SK-N-SH (cell line): ENCODE data around the gene CNOT1. TPM values are rescaled to one million over a fixed set of nuclear protein-coding genes. Genes with fewer than 3 reads are reported as not detected.

ENCODE experiments used
- CTCF ChIA-PET: fragments of 300-600, 350-600 bp; formaldehyde crosslinking; extraction: SDS; loops from one replicate; lab custom pipeline; 2021; lab: Yijun Ruan, JAX
- POLR2A ChIA-PET: fragments of 350-600 bp; sonication (Branson Sonifier 250); formaldehyde crosslinking; extraction: SDS; loops from one replicate; lab custom pipeline; 2020; ENCODE audit warnings: antibody characterized with exemption, inconsistent platforms; lab: Yijun Ruan, JAX
- DNase-seq: peaks from one replicate; pipeline ENCODE4 v3.0.0; 2012
- H2AFZ ChIP-seq: fragments of 200-600 bp; sonication (generic); 2 replicates; pipeline ENCODE4 v1.8.1; 2016; ENCODE audit warnings: antibody characterized with exemption, mild to moderate bottlenecking, low read depth
- H3F3A ChIP-seq: fragments of 200-600 bp; sonication (generic); replicated peaks from 2 replicates; pipeline ENCODE3; 2016; ENCODE audit warnings: antibody characterized with exemption, mild to moderate bottlenecking; ENCODE audit not compliant: insufficient read depth
- H3K27ac ChIP-seq, 2 experiments: fragments of 200-500 bp in 1 of 2; fragments of 200-600 bp in 1 of 2; sonication (Bioruptor generic) in 1 of 2; sonication (generic), shearing (Covaris generic) in 1 of 2; 2 replicates each; pipeline versions ENCODE4 v1.5.1 to v1.6.1; 2014 to 2016; ENCODE audit warnings: low read depth in 2 of 2, inconsistent platforms in 1 of 2, low read length in 1 of 2, mild to moderate bottlenecking in 1 of 2, mixed read lengths in 1 of 2
- H3K27me3 ChIP-seq: fragments of 200-600 bp; sonication (generic), shearing (Covaris generic); 2 replicates; pipeline ENCODE4 v1.6.1; 2016; ENCODE audit warnings: mixed run types; ENCODE audit not compliant: insufficient read depth
- H3K36me3 ChIP-seq, 2 experiments: fragments of 200-500 bp in 1 of 2; fragments of 200-600 bp in 1 of 2; sonication (Bioruptor generic) in 1 of 2; sonication (generic) in 1 of 2; replicated peaks in 1 of 2; 2 replicates each; pipeline versions ENCODE3 to v1.5.1; 2014 to 2016; ENCODE audit warnings: low read length in 1 of 2, mild to moderate bottlenecking in 1 of 2; ENCODE audit not compliant: insufficient read depth in 2 of 2, control insufficient read depth in 1 of 2
- H3K4me1 ChIP-seq, 2 experiments: fragments of 200-500 bp in 1 of 2; fragments of 200-600 bp in 1 of 2; sonication (Bioruptor generic) in 1 of 2; sonication (generic), shearing (Covaris generic) in 1 of 2; 2 replicates each; pipeline versions ENCODE4 v1.5.1 to v1.6.1; 2014 to 2016; ENCODE audit warnings: low read depth in 1 of 2, low read length in 1 of 2, mixed run types in 1 of 2; ENCODE audit not compliant: insufficient read depth in 2 of 2, control insufficient read depth in 1 of 2
- H3K4me2 ChIP-seq: fragments of 200-600 bp; sonication (generic), shearing (Covaris generic); 2 replicates; pipeline ENCODE4 v1.6.1; 2017; ENCODE audit warnings: mixed run types
- H3K4me3 ChIP-seq, 2 experiments: fragments of 200-500 bp in 1 of 2; fragments of 200-600 bp in 1 of 2; sonication (Bioruptor generic) in 1 of 2; sonication (generic), shearing (Covaris generic) in 1 of 2; 2 replicates each; pipeline versions ENCODE4 v1.5.1 to v1.8.1; 2014 to 2016; ENCODE audit warnings: low read depth in 2 of 2, inconsistent platforms in 1 of 2, low read length in 1 of 2, mild to moderate bottlenecking in 1 of 2, mixed read lengths in 1 of 2, moderate library complexity in 1 of 2
- H3K79me2 ChIP-seq: fragments of 200-600 bp; sonication (generic); 2 replicates; pipeline ENCODE4 v1.8.1; 2017; ENCODE audit warnings: mild to moderate bottlenecking; ENCODE audit not compliant: insufficient read depth
- H3K9ac ChIP-seq: fragments of 200-600 bp; sonication (generic); 2 replicates; pipeline ENCODE4 v1.6.1; 2017; ENCODE audit warnings: mixed run types
- H3K9me2 ChIP-seq: fragments of 200-600 bp; sonication (generic); 2 replicates; pipeline ENCODE4 v1.6.1; 2017; ENCODE audit warnings: mixed run types
- H3K9me3 ChIP-seq: fragments of 200-600 bp; sonication (generic); 2 replicates; pipeline ENCODE4 v1.6.1; 2017; ENCODE audit warnings: mixed run types, mild to moderate bottlenecking, moderate library complexity
- H4K20me1 ChIP-seq: fragments of 200-600 bp; sonication (generic); 2 replicates; pipeline ENCODE4 v1.6.1; 2017; ENCODE audit warnings: mild to moderate bottlenecking, mixed run types; ENCODE audit not compliant: insufficient read depth
- CHD2 ChIP-seq: fragments of 150-350 bp; IDR thresholded peaks from 2 replicates; pipeline ENCODE4 v1.6.1; 2018; ENCODE audit warnings: low read length; ENCODE audit not compliant: partially characterized antibody
- EP300 ChIP-seq, 2 experiments: IDR thresholded peaks; 2 replicates each; pipeline versions ENCODE4 v1.4.0 to v1.6.1; 2012; ENCODE audit warnings: borderline replicate concordance in 1 of 2, low read depth in 1 of 2, low read length in 1 of 2
- GATA2 ChIP-seq: sonication (generic); formaldehyde crosslinking; IDR thresholded peaks from 2 replicates; pipeline ENCODE4 v1.5.0; 2020; ENCODE audit warnings: mild to moderate bottlenecking, missing genetic modification reagents
- IRF3 ChIP-seq: fragments of 150-350 bp; IDR thresholded peaks from 2 replicates; pipeline ENCODE4 v1.6.1; 2016; ENCODE audit warnings: mild to moderate bottlenecking, low read depth, low read length
- JUND ChIP-seq: IDR thresholded peaks from 2 replicates; pipeline ENCODE4 v1.4.0; 2012
- MEF2A ChIP-seq: IDR thresholded peaks from 2 replicates; pipeline ENCODE4 v1.4.0; 2012; ENCODE audit warnings: low read depth, borderline replicate concordance
- MXI1 ChIP-seq: IDR thresholded peaks from 2 replicates; pipeline ENCODE4 v1.6.1; 2012; ENCODE audit warnings: mild to moderate bottlenecking, low read depth, low read length, improper control_type of control experiment
- NFIC ChIP-seq: IDR thresholded peaks from 2 replicates; pipeline ENCODE4 v1.4.0; 2012; ENCODE audit warnings: borderline replicate concordance
- RAD21 ChIP-seq: IDR thresholded peaks from 2 replicates; pipeline ENCODE4 v1.6.1; 2012; ENCODE audit warnings: mild to moderate bottlenecking, low read length
- RCOR1 ChIP-seq: fragments of 150-350 bp; IDR thresholded peaks from 2 replicates; pipeline ENCODE4 v1.6.1; 2017; ENCODE audit warnings: antibody characterized with exemption, low read length
- REST ChIP-seq: IDR thresholded peaks from 2 replicates; pipeline ENCODE4 v1.6.1; 2012; ENCODE audit warnings: mild to moderate bottlenecking, low read depth, low read length, moderate library complexity
- SMC3 ChIP-seq: IDR thresholded peaks from 2 replicates; pipeline ENCODE4 v1.6.1; 2012; ENCODE audit warnings: low read depth, low read length, improper control_type of control experiment
- TCF12 ChIP-seq: IDR thresholded peaks from 2 replicates; pipeline ENCODE4 v1.4.0; 2012
- TEAD4 ChIP-seq: IDR thresholded peaks from 2 replicates; pipeline ENCODE4 v1.4.0; 2012; ENCODE audit warnings: mild to moderate bottlenecking, borderline replicate concordance; ENCODE audit not compliant: insufficient read depth
- USF2 ChIP-seq: fragments of 150-350 bp; IDR thresholded peaks from 2 replicates; pipeline ENCODE4 v1.6.1; 2017; ENCODE audit warnings: antibody characterized with exemption, low read length, low read depth, borderline replicate concordance
- WGBS: methylation state at CpG from one replicate; pipeline ENCODE4 v1.1.6; 2017; ENCODE audit warnings: low lambda C conversion rate; 5-methylcytosine and 5-hydroxymethylcytosine counted together
- polyA plus RNA-seq, 3 experiments: library from polyadenylated mRNA; depleted of rRNA; stranded (reverse); fragments of >200 nt; gene quantifications; 2 replicates each; pipeline ENCODE4 v1.2.3, GENCODE V29; 2012

The CNOT1 gene
- polyA plus RNA-seq, 1 of the 3 experiments (the other 2 are of a cell fraction), result 77.8 TPM

- WGBS, result 56% methylated on average over 3 of the region's 3 CpGs
- H3K27me3 ChIP-seq, result no peaks in the 10 kb centered on the region
- H3F3A ChIP-seq, result no peaks in the 10 kb centered on the region
- DNase-seq, result no peak
- peaks cover 0 to 5% of the 10 kb centered on the region in 2 experiments; a peak in 1 of 4 replicates for H3K4me1 ChIP-seq
- ChIA-PET CTCF (interaction anchor here (0.9 to 2.4 kb wide), 9 partner anchors 10 to 316 kb away, joined by 3 to 12 read pairs (median 4); no protein-coding TSS in a partner anchor), POLR2A (interaction anchor here (0.9 to 1.4 kb wide), 2 partner anchors 13 to 32 kb away, joined by 3 to 4 read pairs; partner anchors contain the start of gene SLC38A7)
- H2AFZ ChIP-seq, result no peak overlapping the region
- no peaks in the 10 kb centered on the region for H3K9me2 ChIP-seq
- no peaks in the 10 kb centered on the region for H3K36me3 ChIP-seq
- no peak overlapping the region for H3K4me2 ChIP-seq
- no peak overlapping the region for H3K27ac ChIP-seq
- TF ChIP-seq USF2 (no peak), TEAD4 (no peak), RCOR1 (no peak), GATA2 (no peak), MEF2A (no peak), EP300 (IDR thresholded peaks at IDR 0.05; ENCODE audit: borderline replicate concordance in 1 of 2, low read depth in 1 of 2, low read length in 1 of 2) (no peak), REST (no peak), NFIC (no peak), IRF3 (no peak)
- TF ChIP-seq, all 33 proteins: peak for 0
- H3K79me2 ChIP-seq, result no peaks in the 10 kb centered on the region
- H3K4me3 ChIP-seq, result no peak overlapping the region
- no peak overlapping the region for H3K9ac ChIP-seq
- H4K20me1 ChIP-seq, result no peaks in the 10 kb centered on the region
- no peaks in the 10 kb centered on the region for H3K9me3 ChIP-seq
Observed at GRCh38 chr16:58651965-58652348, 22.3 kb upstream of the CNOT1 start.

GRCh38 chr16:58649707-58650106, 20.1 kb upstream of the CNOT1 start:
- Histone ChIP-seq H3K4me3 (no peak overlapping the region), H3K4me2 (no peak overlapping the region), H3K4me1 (peaks cover 0 to 5% of the 10 kb centered on the region in 2 experiments; a peak in 1 of 4 replicates), H3K27ac (no peak overlapping the region), H3K27me3 (no peaks in the 10 kb centered on the region), H3K36me3 (no peaks in the 10 kb centered on the region), H3F3A (no peaks in the 10 kb centered on the region), H3K9me3 (no peaks in the 10 kb centered on the region), H3K9ac (no peak overlapping the region)
- CTCF ChIA-PET, result interaction anchor here (1.1 to 1.4 kb wide), 2 partner anchors 11 to 138 kb away, joined by 5 to 6 read pairs; no protein-coding TSS in a partner anchor
- no peak for TF ChIP-seq CHD2
- no peak for TF ChIP-seq RAD21
- TF ChIP-seq RCOR1, result no peak
- no peak for TF ChIP-seq MXI1
- TF ChIP-seq TCF12, result no peak
- no peak for TF ChIP-seq USF2
- no peak for TF ChIP-seq MEF2A
- TF ChIP-seq JUND, result no peak
- no peak for TF ChIP-seq TEAD4
- TF ChIP-seq REST, result no peak
- no peak for TF ChIP-seq SMC3
- TF ChIP-seq, all 33 proteins: peak for 0
- POLR2A ChIA-PET, result no interaction called here
- DNase-seq, result no peak
- H2AFZ ChIP-seq, result no peak overlapping the region
- H4K20me1 ChIP-seq, result no peaks in the 10 kb centered on the region
- H3K9me2 ChIP-seq, result no peaks in the 10 kb centered on the region
- WGBS, result 81% methylated on average over 3 of the region's 3 CpGs
- no peaks in the 10 kb centered on the region for H3K79me2 ChIP-seq
